Right atrium auricular region (tissue), 2 donors: Measurements from ENCODE around the gene HAGHL. TPM values are rescaled to one million over a fixed set of nuclear protein-coding genes. Genes with fewer than 3 reads are reported as not detected.

Experiments
- DNase-seq: peaks from one replicate; pipeline ENCODE4 v3.0.0-alpha.2; 2019; ENCODE audit warnings: low spot score
- H3K27ac ChIP-seq, 2 donors: fragments of 200-600 bp; sonication (generic); 1 replicate in 1 of 2; 2 replicates in 1 of 2; pipeline ENCODE4 v1.5.1; 2016 to 2019
- H3K27me3 ChIP-seq, 2 donors: fragments of 200-600 bp; sonication (generic); one replicate each; pipeline versions ENCODE4 v1.5.1 to v1.6.0; 2017 to 2019
- H3K36me3 ChIP-seq: fragments of 200-600 bp; sonication (generic); one replicate; pipeline ENCODE4 v1.5.1; 2016
- H3K4me1 ChIP-seq, 2 donors: fragments of 200-600 bp; sonication (generic); one replicate each; pipeline versions ENCODE4 v1.5.1 to v1.6.0; 2017 to 2019
- H3K4me3 ChIP-seq, 2 donors: fragments of 200-600 bp; sonication (generic); 1 replicate in 1 of 2; 2 replicates in 1 of 2; pipeline ENCODE4 v1.5.1; 2017 to 2019; ENCODE audit warnings: mild to moderate bottlenecking in 1 of 2, moderate library complexity in 1 of 2
- H3K9me3 ChIP-seq, 2 donors: fragments of 200-600 bp; sonication (generic); one replicate each; pipeline ENCODE4 v1.5.1; 2019
- total RNA-seq, 2 donors: library from RNA; depleted of rRNA; stranded (reverse); fragments of >200 nt; gene quantifications; one replicate each; pipeline ENCODE4 v1.1.0, GENCODE V29; 2016
- TF ChIP-seq, protein P1 (sequence below), 2 donors: fragments of 200-600 bp; sonication (generic); IDR thresholded peaks; one replicate each; pipeline ENCODE4 v1.5.1; 2019; ENCODE audit warnings: antibody characterized with exemption in 2 of 2

Gene HAGHL, protein sequence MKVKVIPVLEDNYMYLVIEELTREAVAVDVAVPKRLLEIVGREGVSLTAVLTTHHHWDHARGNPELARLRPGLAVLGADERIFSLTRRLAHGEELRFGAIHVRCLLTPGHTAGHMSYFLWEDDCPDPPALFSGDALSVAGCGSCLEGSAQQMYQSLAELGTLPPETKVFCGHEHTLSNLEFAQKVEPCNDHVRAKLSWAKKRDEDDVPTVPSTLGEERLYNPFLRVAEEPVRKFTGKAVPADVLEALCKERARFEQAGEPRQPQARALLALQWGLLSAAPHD
- 1 to 10 TPM; 9.6 to 9.7 TPM for total RNA-seq

- no peak for DNase-seq
- H3K4me1 ChIP-seq, result peaks cover 0 to 36% of the 10 kb centered on the region in 2 donors
- peak within 1 kb of the TSS; percentile 13 to 44 for H3K27ac ChIP-seq
- TF ChIP-seq, protein P1, sequence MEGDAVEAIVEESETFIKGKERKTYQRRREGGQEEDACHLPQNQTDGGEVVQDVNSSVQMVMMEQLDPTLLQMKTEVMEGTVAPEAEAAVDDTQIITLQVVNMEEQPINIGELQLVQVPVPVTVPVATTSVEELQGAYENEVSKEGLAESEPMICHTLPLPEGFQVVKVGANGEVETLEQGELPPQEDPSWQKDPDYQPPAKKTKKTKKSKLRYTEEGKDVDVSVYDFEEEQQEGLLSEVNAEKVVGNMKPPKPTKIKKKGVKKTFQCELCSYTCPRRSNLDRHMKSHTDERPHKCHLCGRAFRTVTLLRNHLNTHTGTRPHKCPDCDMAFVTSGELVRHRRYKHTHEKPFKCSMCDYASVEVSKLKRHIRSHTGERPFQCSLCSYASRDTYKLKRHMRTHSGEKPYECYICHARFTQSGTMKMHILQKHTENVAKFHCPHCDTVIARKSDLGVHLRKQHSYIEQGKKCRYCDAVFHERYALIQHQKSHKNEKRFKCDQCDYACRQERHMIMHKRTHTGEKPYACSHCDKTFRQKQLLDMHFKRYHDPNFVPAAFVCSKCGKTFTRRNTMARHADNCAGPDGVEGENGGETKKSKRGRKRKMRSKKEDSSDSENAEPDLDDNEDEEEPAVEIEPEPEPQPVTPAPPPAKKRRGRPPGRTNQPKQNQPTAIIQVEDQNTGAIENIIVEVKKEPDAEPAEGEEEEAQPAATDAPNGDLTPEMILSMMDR (IDR thresholded peaks at IDR 0.05), result no peak
- no peaks in the 10 kb centered on the region for H3K27me3 ChIP-seq
- peak within 1 kb of the TSS; percentile 54 to 61 for H3K4me3 ChIP-seq
- no peaks in the 10 kb centered on the region for H3K9me3 ChIP-seq
- peaks cover 5% of the 10 kb centered on the region for H3K36me3 ChIP-seq
Observed at GRCh38 chr16:726438-727290, at the start of gene HAGHL, which contains the start of gene CCDC78. HAGHL (plus strand) TSS chr16:727106; CDS start chr16:727510, 404 bp downstream. CCDC78 (minus strand) TSS chr16:726443; CDS start chr16:726367, 76 bp downstream.

GRCh38 chr16:677316-678190 lies 49.4 kb upstream of the HAGHL start:
- Histone ChIP-seq H3K4me1 (peaks cover 0 to 51% of the 10 kb centered on the region in 2 donors), H3K36me3 (peaks cover 25% of the 10 kb centered on the region), H3K27me3 (no peaks in the 10 kb centered on the region), H3K9me3 (no peaks in the 10 kb centered on the region), H3K4me3 (no peak overlapping the region), H3K27ac (no peak overlapping the region)
- DNase-seq, result no peak
- TF ChIP-seq, protein P1 (IDR thresholded peaks at IDR 0.05), result no peak

- H3K27me3 ChIP-seq, result no peaks in the 10 kb centered on the region
- no peak overlapping the region for H3K4me3 ChIP-seq
- DNase-seq, result no peak
- H3K9me3 ChIP-seq, result no peaks in the 10 kb centered on the region
- TF ChIP-seq, protein P1 (IDR thresholded peaks at IDR 0.05), result no peak
- peaks cover 23% of the 10 kb centered on the region for H3K36me3 ChIP-seq
- H3K4me1 ChIP-seq, result peaks cover 0 to 58% of the 10 kb centered on the region in 2 donors
- no peak overlapping the region for H3K27ac ChIP-seq
Observed at GRCh38 chr16:678209-678857, 48.6 kb upstream of the HAGHL start.

GRCh38 chr16:678858-679813 lies 47.8 kb upstream of the HAGHL start:
- H3K9me3 ChIP-seq, result no peaks in the 10 kb centered on the region
- H3K4me1 ChIP-seq, result peaks cover 0 to 63% of the 10 kb centered on the region in 2 donors
- DNase-seq, result peak; percentile 74
- H3K27ac ChIP-seq, result peak overlapping the region; percentile 95 to 99
- peak overlapping the region; percentile 44 to 82 for H3K4me3 ChIP-seq
- H3K27me3 ChIP-seq, result no peaks in the 10 kb centered on the region
- peaks cover 20% of the 10 kb centered on the region for H3K36me3 ChIP-seq
- TF ChIP-seq, protein P1 (IDR thresholded peaks at IDR 0.05), result no peak
